HG03571 (cell line): ENCODE measurements around the gene LRRK2.
A peak's percentile ranks its signal among the peaks of the same experiment; 100 is the strongest.
"Not testable (repeated sequence)": the region's sequence is repeated elsewhere in the genome, so short reads cannot be mapped to it uniquely, and the experiment has no call there.

Source experiments
- ATAC-seq: cut with Tn5 transposase; IDR thresholded peaks from one replicate; pipeline ENCODE4 v1.9.1; 2021; ENCODE audit not compliant: unreplicated experiment

LRRK2 gene

GRCh38 chr12:40211186-40211585, 13.6 kb upstream of the LRRK2 start:
- ATAC-seq, result not testable (repeated sequence)

- ATAC-seq, result no peak
These were observed 12.2 kb upstream of the LRRK2 start for GRCh38 chr12:40212566-40212965.

- no peak for ATAC-seq
These were observed 8.8 kb upstream of the LRRK2 start for GRCh38 chr12:40215982-40216381.

- no peak for ATAC-seq
These were observed 8.1 kb upstream of the LRRK2 start for GRCh38 chr12:40216516-40217288.

- no peak for ATAC-seq
These were observed 5.0 kb upstream of the LRRK2 start for GRCh38 chr12:40219760-40220159.

GRCh38 chr12:40222247-40222646, 2.5 kb upstream of the LRRK2 start:
- no peak for ATAC-seq

GRCh38 chr12:40223646-40224045, 1.2 kb upstream of the LRRK2 start:
- no peak for ATAC-seq

GRCh38 chr12:40225337-40225983, 663 bp downstream of the LRRK2 start:
- no peak for ATAC-seq

- ATAC-seq, result peak; percentile 72
These were observed 1.3 kb downstream of the LRRK2 start for GRCh38 chr12:40225984-40226602.

GRCh38 chr12:40226705-40227104, 1.9 kb downstream of the LRRK2 start:
- ATAC-seq, result no peak

- no peak for ATAC-seq
These were observed 2.6 kb downstream of the LRRK2 start for GRCh38 chr12:40227447-40227846.

- no peak for ATAC-seq
These were observed 3.9 kb downstream of the LRRK2 start for GRCh38 chr12:40228727-40229126.

GRCh38 chr12:40229690-40230651, 5.2 kb downstream of the LRRK2 start:
- ATAC-seq, result no peak

- ATAC-seq, result peak; percentile 65
These were observed 7.8 kb downstream of the LRRK2 start for GRCh38 chr12:40232602-40233001.

GRCh38 chr12:40233741-40234367, 9.1 kb downstream of the LRRK2 start:
- ATAC-seq, result no peak

- no peak for ATAC-seq
These were observed 11.6 kb downstream of the LRRK2 start for GRCh38 chr12:40236357-40236850.

- no peak for ATAC-seq
These were observed 13.6 kb downstream of the LRRK2 start for GRCh38 chr12:40238266-40238902.

- ATAC-seq, result no peak
These were observed 14.2 kb downstream of the LRRK2 start for GRCh38 chr12:40238979-40239378.

- ATAC-seq, result no peak
These were observed 16.0 kb downstream of the LRRK2 start for GRCh38 chr12:40240779-40241178.

GRCh38 chr12:40241741-40242140, 16.9 kb downstream of the LRRK2 start:
- ATAC-seq, result no peak
